ENCODE results near the gene MYRF.

GRCh38 chr11:61710019-61710418 lies 42.4 kb upstream of the MYRF start:
- no peak for TF ChIP-seq POLR2A (IDR thresholded peaks at IDR 0.05)
- TF ChIP-seq, protein P1, sequence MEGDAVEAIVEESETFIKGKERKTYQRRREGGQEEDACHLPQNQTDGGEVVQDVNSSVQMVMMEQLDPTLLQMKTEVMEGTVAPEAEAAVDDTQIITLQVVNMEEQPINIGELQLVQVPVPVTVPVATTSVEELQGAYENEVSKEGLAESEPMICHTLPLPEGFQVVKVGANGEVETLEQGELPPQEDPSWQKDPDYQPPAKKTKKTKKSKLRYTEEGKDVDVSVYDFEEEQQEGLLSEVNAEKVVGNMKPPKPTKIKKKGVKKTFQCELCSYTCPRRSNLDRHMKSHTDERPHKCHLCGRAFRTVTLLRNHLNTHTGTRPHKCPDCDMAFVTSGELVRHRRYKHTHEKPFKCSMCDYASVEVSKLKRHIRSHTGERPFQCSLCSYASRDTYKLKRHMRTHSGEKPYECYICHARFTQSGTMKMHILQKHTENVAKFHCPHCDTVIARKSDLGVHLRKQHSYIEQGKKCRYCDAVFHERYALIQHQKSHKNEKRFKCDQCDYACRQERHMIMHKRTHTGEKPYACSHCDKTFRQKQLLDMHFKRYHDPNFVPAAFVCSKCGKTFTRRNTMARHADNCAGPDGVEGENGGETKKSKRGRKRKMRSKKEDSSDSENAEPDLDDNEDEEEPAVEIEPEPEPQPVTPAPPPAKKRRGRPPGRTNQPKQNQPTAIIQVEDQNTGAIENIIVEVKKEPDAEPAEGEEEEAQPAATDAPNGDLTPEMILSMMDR (IDR thresholded peaks at IDR 0.05) = no peak
- no peak for TF ChIP-seq POLR2AphosphoS5 (IDR thresholded peaks at IDR 0.05)
